Measurements from ENCODE around the gene ACACB.

The ACACB gene

GRCh38 chr12:109179927-109180326, 63.5 kb downstream of the ACACB start:
- DNase-seq, result no peak

GRCh38 chr12:109182041-109182839, 65.9 kb downstream of the ACACB start:
- DNase-seq, result no peak

DNA sequence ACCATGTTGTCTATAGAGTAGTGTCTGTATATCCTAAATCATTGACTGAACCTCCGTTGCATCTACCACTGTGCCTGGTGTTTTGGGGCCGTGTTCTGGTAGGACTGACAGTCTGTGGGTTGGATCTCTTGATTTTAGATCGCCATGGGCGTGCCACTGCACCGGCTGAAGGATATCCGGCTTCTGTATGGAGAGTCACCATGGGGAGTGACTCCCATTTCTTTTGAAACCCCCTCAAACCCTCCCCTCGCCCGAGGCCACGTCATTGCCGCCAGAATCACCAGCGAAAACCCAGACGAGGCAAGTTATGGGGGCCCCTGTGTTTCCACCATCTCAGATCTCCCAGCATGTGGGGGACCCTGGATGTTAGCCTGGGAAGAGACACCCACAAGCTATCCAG, 69.1 kb downstream of the ACACB start:
- DNase-seq, result no peak

GRCh38 chr12:109186993-109187653, 70.7 kb downstream of the ACACB start:
- DNase-seq, result no peak

DNA sequence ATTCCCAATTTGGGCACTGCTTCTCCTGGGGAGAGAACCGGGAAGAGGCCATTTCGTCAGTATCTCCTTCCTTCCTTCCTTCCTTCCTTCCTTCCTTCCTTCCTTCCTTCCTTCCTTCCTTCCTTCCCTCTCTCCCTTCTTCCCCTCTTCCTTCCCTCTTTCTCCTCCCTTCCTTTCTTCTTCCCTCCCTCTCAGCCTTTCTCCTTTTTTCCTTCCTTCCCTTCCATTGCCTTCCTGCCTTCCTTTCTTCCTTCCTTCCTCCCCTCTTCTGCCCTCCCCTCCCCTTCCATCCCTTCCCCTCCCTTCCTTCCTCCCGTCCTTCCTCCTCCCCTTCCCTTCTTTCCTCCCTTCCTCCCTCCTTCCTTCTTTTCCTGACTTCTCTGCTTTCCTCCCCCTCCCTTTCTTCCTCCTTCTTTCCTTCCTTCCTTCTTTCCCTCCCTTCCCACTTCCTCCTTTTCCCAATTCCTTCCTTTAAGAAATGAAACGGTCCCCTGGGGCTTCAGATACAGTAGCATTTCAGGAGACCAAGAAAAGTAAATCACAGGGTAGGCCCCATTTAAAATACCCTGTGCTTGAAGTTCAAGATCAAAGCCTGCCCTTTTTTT, 71.8 kb downstream of the ACACB start:
- DNase-seq, result no peak

DNA sequence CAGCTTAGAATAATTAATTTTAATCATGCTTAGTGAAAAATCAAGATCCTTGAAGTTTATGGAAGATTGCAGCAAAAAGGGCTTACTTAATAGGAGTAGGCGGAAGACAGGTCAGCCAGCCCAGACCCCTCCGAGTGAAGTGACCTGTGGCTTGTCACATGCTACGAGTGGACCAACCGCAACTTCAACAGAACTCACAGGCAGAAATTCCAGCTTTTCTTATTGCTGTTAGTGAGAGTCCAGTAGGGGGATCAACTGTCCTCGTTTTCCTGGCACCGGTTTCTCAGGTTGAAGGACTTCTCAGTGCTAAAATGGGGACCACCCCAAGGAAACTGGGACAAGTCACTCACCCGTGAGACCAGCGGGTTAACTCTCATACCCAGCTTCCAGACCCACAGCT, 72.9 kb downstream of the ACACB start:
- no peak for DNase-seq

- peak; percentile 19 for DNase-seq
These were observed 75.3 kb downstream of the ACACB start for GRCh38 chr12:109191621-109192250.

GRCh38 chr12:109192358-109192757, 76.0 kb downstream of the ACACB start:
- peak; percentile 28 for DNase-seq

GRCh38 chr12:109193896-109194295, 77.5 kb downstream of the ACACB start:
- DNase-seq, result no peak

DNA sequence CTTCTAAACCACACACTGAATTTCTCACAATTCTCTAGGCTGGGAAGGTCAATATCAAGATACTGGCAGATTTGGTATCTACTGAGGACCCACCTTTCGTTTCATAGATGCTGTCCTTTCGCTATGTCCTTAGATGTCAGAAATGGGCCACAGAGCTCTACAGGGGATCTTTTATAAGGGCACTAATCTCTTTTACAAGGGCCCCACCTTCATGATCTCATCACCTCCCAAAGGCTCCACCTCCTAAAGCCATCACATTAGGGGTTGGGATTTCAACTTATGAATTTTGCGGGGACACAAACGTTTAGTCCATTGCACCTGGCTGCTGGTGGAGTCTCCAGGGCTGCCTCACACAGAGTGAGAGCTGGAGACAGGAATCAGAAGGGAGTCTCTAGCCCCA, 79.9 kb downstream of the ACACB start:
- DNase-seq, result no peak

DNA sequence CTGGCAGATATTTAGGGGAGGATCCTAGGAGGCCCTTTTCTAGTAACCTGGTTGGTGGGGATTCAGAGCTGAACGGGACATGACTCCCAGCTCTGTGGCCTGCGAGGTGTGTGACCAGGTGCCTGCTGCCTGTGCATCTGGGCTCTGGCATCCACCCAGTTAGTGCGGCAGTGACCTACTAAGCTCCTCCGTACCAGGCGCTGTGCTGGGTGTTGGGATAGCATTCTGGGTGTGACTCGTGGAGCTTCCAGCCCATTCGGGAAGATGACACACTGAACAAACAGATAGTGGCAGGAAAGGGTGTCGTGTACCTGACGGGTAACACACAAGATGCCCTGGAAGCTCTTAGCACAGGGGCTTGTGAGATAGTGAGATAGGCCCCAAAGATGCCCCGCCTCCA, 80.9 kb downstream of the ACACB start:
- no peak for DNase-seq

GRCh38 chr12:109199324-109199723, 82.9 kb downstream of the ACACB start:
- no peak for DNase-seq

- DNase-seq, result no peak
These were observed 84.6 kb downstream of the ACACB start for GRCh38 chr12:109200825-109201495.

DNA sequence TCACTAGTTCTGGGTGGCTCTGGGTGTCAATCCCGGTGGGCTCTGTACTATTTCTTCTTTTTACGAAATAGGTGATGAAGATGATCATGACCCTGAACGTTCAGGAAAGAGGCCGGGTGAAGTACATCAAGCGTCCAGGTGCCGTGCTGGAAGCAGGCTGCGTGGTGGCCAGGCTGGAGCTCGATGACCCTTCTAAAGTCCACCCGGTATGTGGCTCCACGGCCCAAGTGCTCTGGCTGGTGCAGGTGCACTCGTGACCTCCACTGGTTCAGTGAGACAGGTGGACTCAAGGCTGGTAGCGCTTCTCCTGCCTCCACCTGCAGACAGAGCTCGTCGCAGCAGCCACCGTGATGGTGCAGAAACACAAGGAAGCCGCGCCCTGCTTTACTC, 85.1 kb downstream of the ACACB start:
- no peak for DNase-seq

GRCh38 chr12:109202770-109203169, 86.4 kb downstream of the ACACB start:
- no peak for DNase-seq

GRCh38 chr12:109203480-109203879, 87.1 kb downstream of the ACACB start:
- no peak for DNase-seq

GRCh38 chr12:109209082-109209481, 92.7 kb downstream of the ACACB start:
- no peak for DNase-seq

DNA sequence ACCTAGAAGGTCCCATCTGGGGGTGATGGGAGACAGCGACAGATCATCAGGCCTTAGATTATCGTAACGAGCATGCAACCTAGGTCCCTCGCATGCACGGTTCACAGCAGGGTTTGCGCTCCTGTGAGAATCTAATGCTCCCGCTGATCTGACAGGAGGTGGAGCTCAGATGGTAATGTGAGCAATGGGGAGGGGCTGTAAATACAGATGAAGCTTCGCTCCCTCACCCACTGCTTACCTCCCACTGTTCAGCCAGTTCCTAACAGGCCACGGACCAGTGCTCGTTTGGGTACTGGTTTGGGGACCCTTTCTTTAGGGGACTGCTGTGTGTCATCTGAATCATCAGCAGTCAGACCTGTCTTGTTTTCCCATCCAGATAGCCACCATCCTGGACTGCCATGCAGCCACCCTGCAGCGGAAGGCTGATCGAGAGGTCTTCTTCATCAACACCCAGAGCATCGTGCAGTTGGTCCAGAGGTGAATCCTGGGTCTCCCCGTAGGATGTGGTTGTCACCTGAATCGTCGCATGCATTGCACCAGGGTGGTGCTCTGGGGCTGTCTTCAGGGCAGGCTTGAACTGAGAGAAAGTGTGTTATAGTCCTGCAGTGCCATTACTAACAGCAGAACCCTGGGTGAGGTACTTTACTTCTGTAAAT, 96.2 kb downstream of the ACACB start:
- DNase-seq, result no peak

GRCh38 chr12:109214131-109214530, 97.7 kb downstream of the ACACB start:
- no peak for DNase-seq

DNA sequence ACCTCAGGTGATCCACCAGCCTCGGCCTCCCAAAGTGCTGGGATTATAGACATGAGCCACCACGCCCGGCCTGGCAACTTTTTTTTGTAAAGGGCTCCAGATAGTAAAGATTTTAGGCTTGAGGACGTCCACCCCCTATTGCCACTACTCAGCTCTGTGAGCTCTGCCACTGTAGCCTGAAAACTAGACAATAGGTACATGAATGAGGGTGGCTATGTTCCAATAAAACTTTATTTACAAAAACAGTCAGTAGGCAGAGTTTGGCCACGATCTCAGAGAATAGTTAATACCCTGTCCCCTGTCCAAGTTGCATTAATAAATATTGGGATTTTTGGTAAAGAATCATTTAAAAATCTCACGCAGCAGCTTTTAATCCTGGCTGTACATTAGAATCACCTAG, 102.6 kb downstream of the ACACB start:
- DNase-seq, result no peak

- DNase-seq, result no peak
These were observed 103.6 kb downstream of the ACACB start for GRCh38 chr12:109219938-109220337.

GRCh38 chr12:109221277-109221931, 105.0 kb downstream of the ACACB start:
- DNase-seq, result no peak

All from T1000 (cell line).